Measurements from ENCODE around the gene SLC24A3.

SLC24A3 gene

GRCh38 chr20:19642860-19643259 is 430.4 kb downstream of the SLC24A3 start:
- TF ChIP-seq, protein P1, sequence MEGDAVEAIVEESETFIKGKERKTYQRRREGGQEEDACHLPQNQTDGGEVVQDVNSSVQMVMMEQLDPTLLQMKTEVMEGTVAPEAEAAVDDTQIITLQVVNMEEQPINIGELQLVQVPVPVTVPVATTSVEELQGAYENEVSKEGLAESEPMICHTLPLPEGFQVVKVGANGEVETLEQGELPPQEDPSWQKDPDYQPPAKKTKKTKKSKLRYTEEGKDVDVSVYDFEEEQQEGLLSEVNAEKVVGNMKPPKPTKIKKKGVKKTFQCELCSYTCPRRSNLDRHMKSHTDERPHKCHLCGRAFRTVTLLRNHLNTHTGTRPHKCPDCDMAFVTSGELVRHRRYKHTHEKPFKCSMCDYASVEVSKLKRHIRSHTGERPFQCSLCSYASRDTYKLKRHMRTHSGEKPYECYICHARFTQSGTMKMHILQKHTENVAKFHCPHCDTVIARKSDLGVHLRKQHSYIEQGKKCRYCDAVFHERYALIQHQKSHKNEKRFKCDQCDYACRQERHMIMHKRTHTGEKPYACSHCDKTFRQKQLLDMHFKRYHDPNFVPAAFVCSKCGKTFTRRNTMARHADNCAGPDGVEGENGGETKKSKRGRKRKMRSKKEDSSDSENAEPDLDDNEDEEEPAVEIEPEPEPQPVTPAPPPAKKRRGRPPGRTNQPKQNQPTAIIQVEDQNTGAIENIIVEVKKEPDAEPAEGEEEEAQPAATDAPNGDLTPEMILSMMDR (IDR thresholded peaks at IDR 0.05; ENCODE audit: low read depth, low read length) = no peak

DNA sequence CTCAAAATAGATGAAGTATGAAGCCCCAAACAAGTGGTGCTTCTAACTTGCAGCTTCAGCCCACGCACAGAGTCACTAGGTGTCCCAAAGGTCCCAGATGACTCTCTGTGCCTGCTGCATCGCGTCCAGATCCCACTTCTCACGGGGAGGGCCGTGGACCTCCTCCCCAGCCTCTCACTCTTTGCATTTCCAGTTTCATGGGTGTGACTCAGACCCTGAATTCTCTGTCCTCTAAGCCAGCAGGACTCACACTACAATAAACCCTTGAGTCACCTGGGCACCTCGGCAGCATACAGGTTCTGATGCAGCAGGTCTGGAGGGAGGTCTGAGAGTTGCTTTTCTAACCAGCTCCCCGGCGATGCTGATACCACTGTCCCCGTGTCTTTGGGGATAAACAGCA is 431.6 kb downstream of the SLC24A3 start:
- DNase-seq (ENCODE audit: low read depth, low spot score) = no peak
- H3K4me3 ChIP-seq (ENCODE audit: low read depth, low read length) = no peak overlapping the region
- in situ Hi-C loops (cut with HindIII; ENCODE audit: low sequenced_read_pairs) = no loop called here
- TF ChIP-seq, protein P1 (IDR thresholded peaks at IDR 0.05; ENCODE audit: low read depth, low read length) = no peak

More at GRCh38 chr20:19642860-19643259, 430.4 kb downstream of the SLC24A3 start:
- in situ Hi-C loops (cut with HindIII; ENCODE audit: low sequenced_read_pairs) = no loop called here
- no peak for DNase-seq (ENCODE audit: low read depth, low spot score)
- H3K4me3 ChIP-seq (ENCODE audit: low read depth, low read length) = no peak overlapping the region

- TF ChIP-seq, protein P1 (IDR thresholded peaks at IDR 0.05; ENCODE audit: low read depth, low read length) = no peak
- no peak overlapping the region for H3K4me3 ChIP-seq (ENCODE audit: low read depth, low read length)
- in situ Hi-C loops (cut with HindIII; ENCODE audit: low sequenced_read_pairs) = no loop called here
- no peak for DNase-seq (ENCODE audit: low read depth, low spot score)
Observed at GRCh38 chr20:19646963-19647362, 434.5 kb downstream of the SLC24A3 start.

DNA sequence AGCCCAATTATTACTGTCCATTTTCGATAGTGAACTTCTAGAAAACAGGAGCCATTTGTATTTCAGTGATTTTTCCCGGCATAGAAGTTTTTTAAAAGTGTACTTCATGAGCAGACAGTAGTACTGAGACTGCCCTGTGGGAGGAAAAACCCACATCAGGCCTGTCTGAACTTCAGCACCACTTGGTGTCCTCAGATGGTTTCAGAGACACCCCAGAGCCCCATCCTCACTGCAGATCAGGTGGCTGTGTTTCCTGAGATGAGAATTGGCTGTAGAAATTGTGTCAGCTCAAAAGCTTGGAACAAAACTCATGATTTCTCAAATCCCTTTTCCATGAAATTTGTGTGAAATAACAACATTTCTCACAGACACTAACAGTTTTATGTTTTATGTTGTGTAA is 435.6 kb downstream of the SLC24A3 start:
- TF ChIP-seq, protein P1 (IDR thresholded peaks at IDR 0.05; ENCODE audit: low read depth, low read length) = no peak
- no peak overlapping the region for H3K4me3 ChIP-seq (ENCODE audit: low read depth, low read length)
- no peak for DNase-seq (ENCODE audit: low read depth, low spot score)
- in situ Hi-C loops (cut with HindIII; ENCODE audit: low sequenced_read_pairs) = no loop called here

DNA sequence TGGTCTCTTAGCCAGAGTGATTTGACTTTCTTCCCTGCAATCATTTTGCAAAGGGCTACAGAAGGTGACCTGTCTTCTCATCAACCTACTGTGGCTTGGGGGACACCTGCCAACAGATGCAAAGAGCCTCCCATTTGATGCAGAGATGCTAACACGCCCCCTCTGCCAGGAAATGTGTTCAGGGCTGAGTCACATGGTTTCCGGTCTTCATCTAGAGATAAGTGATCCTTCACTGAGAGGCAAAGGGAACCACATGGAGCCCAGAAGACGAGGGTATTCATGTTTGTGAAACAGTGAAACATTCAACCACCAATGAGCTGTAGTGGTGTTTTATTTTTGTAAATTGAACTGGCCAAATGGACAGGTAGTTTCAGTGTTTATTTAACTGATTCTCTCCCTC is 436.6 kb downstream of the SLC24A3 start:
- TF ChIP-seq, protein P1 (IDR thresholded peaks at IDR 0.05; ENCODE audit: low read depth, low read length) = no peak
- H3K4me3 ChIP-seq (ENCODE audit: low read depth, low read length) = no peak overlapping the region
- DNase-seq (ENCODE audit: low read depth, low spot score) = no peak
- in situ Hi-C loops (cut with HindIII; ENCODE audit: low sequenced_read_pairs) = no loop called here

DNA sequence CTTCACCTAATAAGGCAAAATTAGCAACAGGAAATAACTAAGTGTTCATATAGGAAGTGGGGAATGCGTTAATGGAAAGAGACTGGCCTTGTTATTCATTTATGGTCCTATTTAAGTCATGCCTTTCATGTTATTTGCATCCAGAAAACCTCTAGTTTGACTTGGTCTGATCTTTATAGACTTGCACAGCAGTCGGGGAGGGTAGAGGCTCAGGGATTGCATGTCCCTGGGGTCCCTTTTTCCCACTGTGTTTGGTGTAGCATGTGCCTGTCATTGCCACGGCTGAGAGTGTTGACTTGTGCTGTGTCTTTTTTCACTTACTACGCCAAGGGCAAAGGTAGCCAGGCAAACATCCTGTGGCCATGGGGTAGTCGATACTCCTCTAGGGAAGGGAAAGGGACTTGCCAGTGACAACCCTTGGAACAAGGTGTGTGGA is 440.2 kb downstream of the SLC24A3 start:
- no peak overlapping the region for H3K4me3 ChIP-seq (ENCODE audit: low read depth, low read length)
- no peak for DNase-seq (ENCODE audit: low read depth, low spot score)
- in situ Hi-C loops (cut with HindIII; ENCODE audit: low sequenced_read_pairs) = no loop called here
- TF ChIP-seq, protein P1 (IDR thresholded peaks at IDR 0.05; ENCODE audit: low read depth, low read length) = no peak

DNA sequence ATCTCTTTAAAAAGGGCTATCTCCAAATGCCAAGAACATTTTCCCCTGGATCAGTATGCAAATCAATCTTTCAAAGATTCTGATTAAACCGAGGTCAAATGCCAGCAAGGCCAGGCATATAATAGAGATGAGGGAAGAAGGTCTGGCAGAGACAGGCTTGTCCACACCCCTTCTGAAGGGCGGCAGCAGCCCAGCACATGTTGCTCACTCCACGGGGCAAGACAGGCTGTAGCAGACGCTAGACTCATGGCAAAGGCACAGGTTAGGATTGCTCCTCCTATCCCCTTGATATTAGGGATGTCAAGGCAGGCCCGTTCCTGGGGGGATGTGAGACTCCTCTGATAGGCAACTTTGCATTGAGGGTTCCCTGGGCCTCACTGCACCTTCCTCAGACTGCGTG is 440.9 kb downstream of the SLC24A3 start:
- in situ Hi-C loops (cut with HindIII; ENCODE audit: low sequenced_read_pairs) = no loop called here
- H3K4me3 ChIP-seq (ENCODE audit: low read depth, low read length) = no peak overlapping the region
- TF ChIP-seq, protein P1 (IDR thresholded peaks at IDR 0.05; ENCODE audit: low read depth, low read length) = no peak
- DNase-seq (ENCODE audit: low read depth, low spot score) = no peak

All from astrocyte of the spinal cord (primary cell).